Activated T-helper 17 cell treated with anti-CD3 and anti-CD28 coated beads, Interleukin-2, amount 50 U/mL, for 72 hours (primary cell): ENCODE measurements around the gene CTNNA1. TPM values are rescaled to one million over a fixed set of nuclear protein-coding genes. Genes with fewer than 3 reads are reported as not detected.
A peak's percentile ranks its signal among the peaks of the same experiment; 100 is the strongest.
"Not testable (repeated sequence)": the region's sequence is repeated elsewhere in the genome, so short reads cannot be mapped to it uniquely, and the experiment has no call there.

Source experiments
- ATAC-seq: fragments of 150-1000 bp; cut with Tn5 transposase; replicated peaks from 2 replicates; pipeline ENCODE4 v1.10.0; 2021; ENCODE audit warnings: mild to moderate bottlenecking, moderate library complexity
- H3K27ac Mint-ChIP-seq: one replicate; pipeline ENCODE4 v1.8.0; 2022; ENCODE audit warnings: mixed read lengths
- H3K27me3 Mint-ChIP-seq: one replicate; pipeline ENCODE4 v1.8.0; 2022; ENCODE audit warnings: mixed read lengths
- H3K36me3 Mint-ChIP-seq: one replicate; pipeline ENCODE4 v1.8.0; 2022; ENCODE audit warnings: low read depth, mild to moderate bottlenecking, mixed read lengths
- H3K4me1 Mint-ChIP-seq: one replicate; pipeline ENCODE4 v1.8.0; 2022; ENCODE audit warnings: mixed read lengths
- H3K4me3 Mint-ChIP-seq: one replicate; pipeline ENCODE4 v1.8.0; 2022; ENCODE audit warnings: mild to moderate bottlenecking, mixed read lengths
- H3K9me3 Mint-ChIP-seq: one replicate; pipeline ENCODE4 v1.8.0; 2022; ENCODE audit warnings: mixed read lengths
- total RNA-seq, 2 donors: library from RNA; stranded (reverse); gene quantifications; one replicate each; pipeline ENCODE4 v1.2.3, GENCODE V29; 2022

The CTNNA1 gene
- total RNA-seq, 2 donors from 2014 or later: 63.6 to 92.1 TPM

- Mint-ChIP-seq H3K27me3 (no peaks in the 10 kb centered on the region), H3K9me3 (no peaks in the 10 kb centered on the region), H3K4me3 (no peak overlapping the region), H3K4me1 (no peaks in the 10 kb centered on the region), H3K27ac (no peak overlapping the region), H3K36me3 (no peaks in the 10 kb centered on the region)
- ATAC-seq: no peak
Measured at GRCh38 chr5:138913773-138914172, 160.5 kb downstream of the CTNNA1 start.

GRCh38 chr5:138914338-138914737, 161.1 kb downstream of the CTNNA1 start:
- Mint-ChIP-seq H3K9me3 (no peaks in the 10 kb centered on the region), H3K4me3 (no peak overlapping the region), H3K36me3 (no peaks in the 10 kb centered on the region), H3K27me3 (no peaks in the 10 kb centered on the region), H3K27ac (no peak overlapping the region), H3K4me1 (no peaks in the 10 kb centered on the region)
- no peak for ATAC-seq

- H3K27me3 Mint-ChIP-seq: no peaks in the 10 kb centered on the region
- H3K4me3 Mint-ChIP-seq: no peak overlapping the region
- no peak for ATAC-seq
- H3K27ac Mint-ChIP-seq: no peak overlapping the region
- no peaks in the 10 kb centered on the region for H3K36me3 Mint-ChIP-seq
- no peaks in the 10 kb centered on the region for H3K9me3 Mint-ChIP-seq
- no peaks in the 10 kb centered on the region for H3K4me1 Mint-ChIP-seq
Measured at GRCh38 chr5:138918686-138919085, 165.5 kb downstream of the CTNNA1 start.

GRCh38 chr5:138920181-138920580, 167.0 kb downstream of the CTNNA1 start:
- no peaks in the 10 kb centered on the region for H3K27me3 Mint-ChIP-seq
- no peak overlapping the region for H3K27ac Mint-ChIP-seq
- H3K4me3 Mint-ChIP-seq: no peak overlapping the region
- no peak for ATAC-seq
- H3K9me3 Mint-ChIP-seq: no peaks in the 10 kb centered on the region
- peaks cover 3% of the 10 kb centered on the region for H3K36me3 Mint-ChIP-seq
- no peaks in the 10 kb centered on the region for H3K4me1 Mint-ChIP-seq

GRCh38 chr5:138921362-138921761, 168.1 kb downstream of the CTNNA1 start:
- ATAC-seq, H3K27me3 Mint-ChIP-seq, H3K27ac Mint-ChIP-seq, H3K4me1 Mint-ChIP-seq, H3K9me3 Mint-ChIP-seq, H3K36me3 Mint-ChIP-seq, H3K4me3 Mint-ChIP-seq: not testable (repeated sequence)

- H3K27ac Mint-ChIP-seq: no peak overlapping the region
- H3K4me3 Mint-ChIP-seq: no peak overlapping the region
- ATAC-seq: no peak
- H3K4me1 Mint-ChIP-seq: no peaks in the 10 kb centered on the region
- H3K27me3 Mint-ChIP-seq: no peaks in the 10 kb centered on the region
- no peaks in the 10 kb centered on the region for H3K9me3 Mint-ChIP-seq
- peaks cover 13% of the 10 kb centered on the region for H3K36me3 Mint-ChIP-seq
Measured at GRCh38 chr5:138922494-138922893, 169.3 kb downstream of the CTNNA1 start.

- Mint-ChIP-seq H3K27me3 (no peaks in the 10 kb centered on the region), H3K9me3 (no peaks in the 10 kb centered on the region), H3K36me3 (peaks cover 14% of the 10 kb centered on the region), H3K27ac (no peak overlapping the region), H3K4me1 (no peaks in the 10 kb centered on the region), H3K4me3 (no peak overlapping the region)
- no peak for ATAC-seq
Measured at GRCh38 chr5:138925090-138925635, 171.9 kb downstream of the CTNNA1 start.

GRCh38 chr5:138926257-138926656, 173.0 kb downstream of the CTNNA1 start:
- ATAC-seq: no peak
- Mint-ChIP-seq H3K9me3 (no peaks in the 10 kb centered on the region), H3K27me3 (no peaks in the 10 kb centered on the region), H3K4me3 (no peak overlapping the region), H3K27ac (no peak overlapping the region), H3K4me1 (no peaks in the 10 kb centered on the region), H3K36me3 (peaks cover 25% of the 10 kb centered on the region)

GRCh38 chr5:138926688-138927448, 173.6 kb downstream of the CTNNA1 start:
- no peak overlapping the region for H3K4me3 Mint-ChIP-seq
- ATAC-seq: no peak
- H3K27ac Mint-ChIP-seq: no peak overlapping the region
- no peaks in the 10 kb centered on the region for H3K4me1 Mint-ChIP-seq
- H3K9me3 Mint-ChIP-seq: no peaks in the 10 kb centered on the region
- peaks cover 29% of the 10 kb centered on the region for H3K36me3 Mint-ChIP-seq
- no peaks in the 10 kb centered on the region for H3K27me3 Mint-ChIP-seq

- no peaks in the 10 kb centered on the region for H3K27me3 Mint-ChIP-seq
- no peak overlapping the region for H3K27ac Mint-ChIP-seq
- H3K4me1 Mint-ChIP-seq: no peaks in the 10 kb centered on the region
- H3K36me3 Mint-ChIP-seq: peaks cover 29% of the 10 kb centered on the region
- H3K9me3 Mint-ChIP-seq: no peaks in the 10 kb centered on the region
- no peak overlapping the region for H3K4me3 Mint-ChIP-seq
- ATAC-seq: no peak
Measured at GRCh38 chr5:138927544-138927943, 174.3 kb downstream of the CTNNA1 start.

GRCh38 chr5:138927979-138928378, 174.8 kb downstream of the CTNNA1 start:
- H3K4me3 Mint-ChIP-seq: no peak overlapping the region
- no peak overlapping the region for H3K27ac Mint-ChIP-seq
- no peaks in the 10 kb centered on the region for H3K4me1 Mint-ChIP-seq
- no peak for ATAC-seq
- H3K27me3 Mint-ChIP-seq: no peaks in the 10 kb centered on the region
- H3K36me3 Mint-ChIP-seq: peaks cover 29% of the 10 kb centered on the region
- H3K9me3 Mint-ChIP-seq: no peaks in the 10 kb centered on the region

- no peak overlapping the region for H3K4me3 Mint-ChIP-seq
- H3K4me1 Mint-ChIP-seq: no peaks in the 10 kb centered on the region
- ATAC-seq: no peak
- peak overlapping the region; percentile 36 for H3K27ac Mint-ChIP-seq
- no peaks in the 10 kb centered on the region for H3K9me3 Mint-ChIP-seq
- no peaks in the 10 kb centered on the region for H3K27me3 Mint-ChIP-seq
- peaks cover 29% of the 10 kb centered on the region for H3K36me3 Mint-ChIP-seq
Measured at GRCh38 chr5:138929571-138929955, 176.3 kb downstream of the CTNNA1 start.

- Mint-ChIP-seq H3K4me3 (no peak overlapping the region), H3K4me1 (no peaks in the 10 kb centered on the region), H3K27ac (no peak overlapping the region), H3K36me3 (peaks cover 22% of the 10 kb centered on the region), H3K27me3 (no peaks in the 10 kb centered on the region), H3K9me3 (no peaks in the 10 kb centered on the region)
- ATAC-seq: no peak
Measured at GRCh38 chr5:138930371-138931097, 177.3 kb downstream of the CTNNA1 start.

- ATAC-seq: no peak
- H3K4me3 Mint-ChIP-seq: no peak overlapping the region
Measured at GRCh38 chr5:138932171-138932810, 179.1 kb downstream of the CTNNA1 start.

More at GRCh38 chr5:138932171-138932810, 179.1 kb downstream of the CTNNA1 start:
- Mint-ChIP-seq H3K4me1 (no peaks in the 10 kb centered on the region), H3K27me3 (no peaks in the 10 kb centered on the region), H3K27ac (no peak overlapping the region), H3K9me3 (no peaks in the 10 kb centered on the region), H3K36me3 (peaks cover 16% of the 10 kb centered on the region)
